T-helper 22 cell (primary cell): Measurements from ENCODE around the gene COX5A.
A peak's percentile ranks its signal among the peaks of the same experiment; 100 is the strongest.
"Not testable (repeated sequence)": the region's sequence is repeated elsewhere in the genome, so short reads cannot be mapped to it uniquely, and the experiment has no call there.

Experiments used
- DNase-seq: peaks from one replicate; pipeline ENCODE4 v3.0.0-alpha.2; 2020; ENCODE audit warnings: low read depth

The COX5A gene

GRCh38 chr15:74955017-74955416 is 17.1 kb upstream of the COX5A start:
- DNase-seq: no peak

GRCh38 chr15:74954515-74954914 is 16.6 kb upstream of the COX5A start:
- DNase-seq: no peak

GRCh38 chr15:74951006-74951405 is 13.1 kb upstream of the COX5A start:
- no peak for DNase-seq

- peak; percentile 40 for DNase-seq
Measured at GRCh38 chr15:74950078-74950908, 12.4 kb upstream of the COX5A start.

- no peak for DNase-seq
Measured at GRCh38 chr15:74937272-74937589, 642 bp downstream of the COX5A start.

GRCh38 chr15:74935193-74935592 is 2.7 kb downstream of the COX5A start:
- DNase-seq: not testable (repeated sequence)

- no peak for DNase-seq
Measured at GRCh38 chr15:74933573-74933972, 4.3 kb downstream of the COX5A start.

- no peak for DNase-seq
Measured at GRCh38 chr15:74928771-74929198, 9.1 kb downstream of the COX5A start.

- no peak for DNase-seq
Measured at GRCh38 chr15:74924525-74924924, 13.3 kb downstream of the COX5A start.

GRCh38 chr15:74920456-74920855 is 17.4 kb downstream of the COX5A start:
- no peak for DNase-seq

- no peak for DNase-seq
Measured at GRCh38 chr15:74917676-74918075, 20.2 kb downstream of the COX5A start.

- DNase-seq: not testable (repeated sequence)
Measured at GRCh38 chr15:74913799-74914198, 24.1 kb downstream of the COX5A start.

GRCh38 chr15:74913041-74913440 is 24.8 kb downstream of the COX5A start:
- DNase-seq: no peak

GRCh38 chr15:74908635-74909034 is 29.2 kb downstream of the COX5A start:
- no peak for DNase-seq

GRCh38 chr15:74907163-74907870 is 30.6 kb downstream of the COX5A start:
- DNase-seq: no peak

- DNase-seq: peak; percentile 61
Measured at GRCh38 chr15:74906450-74907162, 31.3 kb downstream of the COX5A start, which contains the start of gene FAM219B. TSS of gene FAM219B (minus strand) at chr15:74906851. CDS start at chr15:74906800, 51 bp downstream.

GRCh38 chr15:74906067-74906449 is 31.8 kb downstream of the COX5A start:
- no peak for DNase-seq

GRCh38 chr15:74904190-74904805 is 33.6 kb downstream of the COX5A start:
- DNase-seq: no peak

GRCh38 chr15:74903676-74904075 is 34.2 kb downstream of the COX5A start:
- DNase-seq: no peak

GRCh38 chr15:74902295-74903075 is 35.4 kb downstream of the COX5A start:
- DNase-seq: no peak

GRCh38 chr15:74901612-74902063 is 36.2 kb downstream of the COX5A start:
- peak; percentile 17 for DNase-seq
